Parathyroid adenoma (tissue), 2 donors: ENCODE data around the gene KIRREL3.

Source experiments
- H2AFZ ChIP-seq: fragments of 300-600 bp; sonication (generic); one replicate; pipeline ENCODE4 v1.7.0; 2017; ENCODE audit warnings: antibody characterized with exemption, mild to moderate bottlenecking
- H3K27ac ChIP-seq: fragments of 300-600 bp; sonication (generic); one replicate; pipeline ENCODE4 v1.7.0; 2017
- H3K27me3 ChIP-seq: fragments of 300-600 bp; sonication (generic); one replicate; pipeline ENCODE4 v1.7.0; 2017; ENCODE audit warnings: low read length; ENCODE audit not compliant: control insufficient read depth, insufficient read depth
- H3K36me3 ChIP-seq: fragments of 300-600 bp; sonication (generic); one replicate; pipeline ENCODE4 v1.7.0; 2017; ENCODE audit warnings: low read length; ENCODE audit not compliant: control insufficient read depth, insufficient read depth
- H3K4me1 ChIP-seq: fragments of 300-600 bp; sonication (generic); one replicate; pipeline ENCODE4 v1.7.0; 2017; ENCODE audit warnings: control low read depth
- H3K4me2 ChIP-seq: fragments of 300-600 bp; sonication (generic); one replicate; pipeline ENCODE4 v1.7.0; 2017; ENCODE audit warnings: low read length
- H3K4me3 ChIP-seq: fragments of 300-600 bp; sonication (generic); one replicate; pipeline ENCODE4 v1.7.0; 2017; ENCODE audit warnings: low read depth, low read length
- H3K79me2 ChIP-seq: fragments of 300-600 bp; sonication (generic); one replicate; pipeline ENCODE4 v1.7.0; 2017; ENCODE audit warnings: control low read depth
- H3K9ac ChIP-seq: fragments of 300-600 bp; sonication (generic); one replicate; pipeline ENCODE4 v1.7.0; 2017; ENCODE audit warnings: mild to moderate bottlenecking
- H3K9me3 ChIP-seq: fragments of 300-600 bp; sonication (generic); one replicate; pipeline ENCODE4 v1.7.0; 2017; ENCODE audit warnings: low read length; ENCODE audit not compliant: control insufficient read depth
- CTCF ChIP-seq: fragments of 300-600 bp; sonication (generic); IDR thresholded peaks from one replicate; pipeline ENCODE4 v1.7.0; 2017; ENCODE audit warnings: antibody characterized with exemption, mild to moderate bottlenecking
- donor health status: primary hyperparathyroidism.

The KIRREL3 gene

GRCh38 chr11:126702987-126703386 lies 297.6 kb downstream of the KIRREL3 start:
- H3K27ac ChIP-seq = no peak overlapping the region
- H3K9ac ChIP-seq = no peak overlapping the region
- no peak overlapping the region for H2AFZ ChIP-seq
- no peak for TF ChIP-seq CTCF
- H3K4me2 ChIP-seq = no peak overlapping the region
- no peaks in the 10 kb centered on the region for H3K9me3 ChIP-seq
- H3K4me3 ChIP-seq = no peak overlapping the region
- H3K36me3 ChIP-seq = no peaks in the 10 kb centered on the region
- H3K4me1 ChIP-seq = no peaks in the 10 kb centered on the region
- H3K79me2 ChIP-seq = no peaks in the 10 kb centered on the region
- H3K27me3 ChIP-seq = no peaks in the 10 kb centered on the region

GRCh38 chr11:126702165-126702720 lies 298.3 kb downstream of the KIRREL3 start:
- no peak overlapping the region for H3K9ac ChIP-seq
- no peak overlapping the region for H3K4me2 ChIP-seq
- no peak for TF ChIP-seq CTCF
- no peaks in the 10 kb centered on the region for H3K36me3 ChIP-seq
- no peak overlapping the region for H2AFZ ChIP-seq
- no peaks in the 10 kb centered on the region for H3K4me1 ChIP-seq
- no peak overlapping the region for H3K4me3 ChIP-seq
- H3K27ac ChIP-seq = no peak overlapping the region
- H3K9me3 ChIP-seq = no peaks in the 10 kb centered on the region
- no peaks in the 10 kb centered on the region for H3K27me3 ChIP-seq
- H3K79me2 ChIP-seq = no peaks in the 10 kb centered on the region

- TF ChIP-seq CTCF = no peak
- no peaks in the 10 kb centered on the region for H3K9me3 ChIP-seq
- no peak overlapping the region for H3K4me2 ChIP-seq
- H3K27ac ChIP-seq = no peak overlapping the region
- H3K4me1 ChIP-seq = no peaks in the 10 kb centered on the region
- no peak overlapping the region for H3K4me3 ChIP-seq
- H2AFZ ChIP-seq = no peak overlapping the region
- no peaks in the 10 kb centered on the region for H3K27me3 ChIP-seq
- H3K9ac ChIP-seq = no peak overlapping the region
- no peaks in the 10 kb centered on the region for H3K79me2 ChIP-seq
- H3K36me3 ChIP-seq = no peaks in the 10 kb centered on the region
Measured at GRCh38 chr11:126701520-126701897, 299.1 kb downstream of the KIRREL3 start.

- TF ChIP-seq CTCF = no peak
- Histone ChIP-seq H3K27me3 (no peaks in the 10 kb centered on the region), H3K27ac (no peak overlapping the region), H3K4me1 (no peaks in the 10 kb centered on the region), H2AFZ (no peak overlapping the region), H3K79me2 (no peaks in the 10 kb centered on the region), H3K4me2 (no peak overlapping the region), H3K9ac (no peak overlapping the region), H3K36me3 (no peaks in the 10 kb centered on the region), H3K9me3 (no peaks in the 10 kb centered on the region), H3K4me3 (no peak overlapping the region)
Measured at GRCh38 chr11:126700768-126701519, 299.6 kb downstream of the KIRREL3 start.

- H3K79me2 ChIP-seq = no peaks in the 10 kb centered on the region
- no peak overlapping the region for H2AFZ ChIP-seq
- no peaks in the 10 kb centered on the region for H3K36me3 ChIP-seq
- H3K4me2 ChIP-seq = no peak overlapping the region
- no peak overlapping the region for H3K9ac ChIP-seq
- no peak for TF ChIP-seq CTCF
- no peak overlapping the region for H3K4me3 ChIP-seq
- no peaks in the 10 kb centered on the region for H3K4me1 ChIP-seq
- H3K27ac ChIP-seq = no peak overlapping the region
- no peaks in the 10 kb centered on the region for H3K27me3 ChIP-seq
- H3K9me3 ChIP-seq = no peaks in the 10 kb centered on the region
Measured at GRCh38 chr11:126698576-126698975, 302.0 kb downstream of the KIRREL3 start.
